Stomach smooth muscle (tissue), 2 donors: Measurements from ENCODE around the gene LRP1.

Experiments used
- H3K27ac ChIP-seq: one replicate; pipeline ENCODE4 v1.7.0; 2013; ENCODE audit warnings: mild to moderate bottlenecking, low read length, inconsistent platforms
- H3K27me3 ChIP-seq, 2 donors: one replicate each; pipeline ENCODE4 v1.7.0; 2013; ENCODE audit warnings: low read length in 2 of 2; ENCODE audit not compliant: insufficient read depth in 2 of 2, control insufficient read depth in 1 of 2
- H3K36me3 ChIP-seq, 2 donors: one replicate each; pipeline ENCODE4 v1.7.0; 2013; ENCODE audit warnings: low read length in 2 of 2; ENCODE audit not compliant: control insufficient read depth in 2 of 2, insufficient read depth in 2 of 2
- H3K4me1 ChIP-seq: one replicate; pipeline ENCODE4 v1.7.0; 2013; ENCODE audit warnings: low read length; ENCODE audit not compliant: control insufficient read depth, insufficient read depth
- H3K4me3 ChIP-seq, 2 donors: one replicate each; pipeline ENCODE4 v1.7.0; 2013; ENCODE audit warnings: low read length in 2 of 2
- H3K9ac ChIP-seq, 2 donors: one replicate each; pipeline ENCODE4 v1.7.0; 2013; ENCODE audit warnings: low read length in 2 of 2, mild to moderate bottlenecking in 1 of 2
- H3K9me3 ChIP-seq, 2 donors: one replicate each; pipeline ENCODE4 v1.7.0; 2013; ENCODE audit warnings: low read length in 2 of 2; ENCODE audit not compliant: control insufficient read depth in 2 of 2
- donor health status: healthy.
- donor health status: Pancreatic carcinoma.

LRP1 gene

GRCh38 chr12:57130941-57131340 is 2.7 kb downstream of the LRP1 start:
- Histone ChIP-seq H3K4me1 (peaks cover 64% of the 10 kb centered on the region), H3K27ac (no peak overlapping the region), H3K4me3 (peak overlapping the region; percentile 42 to 90), H3K9ac (peak overlapping the region; percentile 21 to 57), H3K36me3 (no peaks in the 10 kb centered on the region), H3K9me3 (no peaks in the 10 kb centered on the region), H3K27me3 (no peaks in the 10 kb centered on the region)

- no peaks in the 10 kb centered on the region for H3K9me3 ChIP-seq
- H3K4me3 ChIP-seq, result peak overlapping the region; percentile 9 to 90
- H3K4me1 ChIP-seq, result peaks cover 60% of the 10 kb centered on the region
- H3K36me3 ChIP-seq, result no peaks in the 10 kb centered on the region
- no peaks in the 10 kb centered on the region for H3K27me3 ChIP-seq
- H3K9ac ChIP-seq, result peak overlapping the region; percentile 6 to 29
- peak overlapping the region; percentile 53 for H3K27ac ChIP-seq
These were observed 3.8 kb downstream of the LRP1 start for GRCh38 chr12:57131896-57132744.

GRCh38 chr12:57133013-57133569 is 4.8 kb downstream of the LRP1 start:
- peak overlapping the region; percentile 53 for H3K27ac ChIP-seq
- H3K9ac ChIP-seq, result peak overlapping the region in 1 of 2 donors; percentile 6
- H3K4me1 ChIP-seq, result peaks cover 58% of the 10 kb centered on the region
- H3K36me3 ChIP-seq, result no peaks in the 10 kb centered on the region
- no peaks in the 10 kb centered on the region for H3K27me3 ChIP-seq
- peak overlapping the region in 1 of 2 donors; percentile 52 for H3K4me3 ChIP-seq
- H3K9me3 ChIP-seq, result no peaks in the 10 kb centered on the region

GRCh38 chr12:57133916-57134315 is 5.6 kb downstream of the LRP1 start:
- peaks cover 0 to 5% of the 10 kb centered on the region in 2 donors for H3K36me3 ChIP-seq
- H3K4me1 ChIP-seq, result peaks cover 55% of the 10 kb centered on the region
- H3K27me3 ChIP-seq, result no peaks in the 10 kb centered on the region
- peak overlapping the region; percentile 7 to 15 for H3K4me3 ChIP-seq
- no peak overlapping the region for H3K9ac ChIP-seq
- peak overlapping the region; percentile 37 for H3K27ac ChIP-seq
- no peaks in the 10 kb centered on the region for H3K9me3 ChIP-seq

- no peaks in the 10 kb centered on the region for H3K9me3 ChIP-seq
- peak overlapping the region; percentile 53 for H3K27ac ChIP-seq
- H3K4me3 ChIP-seq, result no peak overlapping the region
- peaks cover 8 to 12% of the 10 kb centered on the region in 2 donors for H3K36me3 ChIP-seq
- H3K9ac ChIP-seq, result peak overlapping the region; percentile 29 to 31
- H3K4me1 ChIP-seq, result peaks cover 52% of the 10 kb centered on the region
- no peaks in the 10 kb centered on the region for H3K27me3 ChIP-seq
These were observed 6.7 kb downstream of the LRP1 start for GRCh38 chr12:57134949-57135348.

- Histone ChIP-seq H3K4me3 (no peak overlapping the region), H3K36me3 (peaks cover 10 to 18% of the 10 kb centered on the region in 2 donors), H3K27ac (peak overlapping the region; percentile 53), H3K9me3 (no peaks in the 10 kb centered on the region), H3K27me3 (no peaks in the 10 kb centered on the region), H3K4me1 (peaks cover 50% of the 10 kb centered on the region), H3K9ac (peak overlapping the region; percentile 29 to 31)
These were observed 7.4 kb downstream of the LRP1 start for GRCh38 chr12:57135527-57136326.

- Histone ChIP-seq H3K4me1 (peaks cover 40% of the 10 kb centered on the region), H3K9ac (no peak overlapping the region), H3K27ac (no peak overlapping the region), H3K4me3 (no peak overlapping the region), H3K36me3 (peaks cover 26 to 41% of the 10 kb centered on the region in 2 donors), H3K27me3 (no peaks in the 10 kb centered on the region), H3K9me3 (no peaks in the 10 kb centered on the region)
These were observed 10.4 kb downstream of the LRP1 start for GRCh38 chr12:57138526-57139272.

GRCh38 chr12:57139796-57140649 is 11.7 kb downstream of the LRP1 start:
- H3K27me3 ChIP-seq, result no peaks in the 10 kb centered on the region
- H3K27ac ChIP-seq, result no peak overlapping the region
- no peaks in the 10 kb centered on the region for H3K9me3 ChIP-seq
- no peak overlapping the region for H3K9ac ChIP-seq
- peaks cover 33% of the 10 kb centered on the region for H3K4me1 ChIP-seq
- no peak overlapping the region for H3K4me3 ChIP-seq
- H3K36me3 ChIP-seq, result peaks cover 36 to 46% of the 10 kb centered on the region in 2 donors

GRCh38 chr12:57141249-57141648 is 13.0 kb downstream of the LRP1 start:
- Histone ChIP-seq H3K36me3 (peaks cover 48 to 58% of the 10 kb centered on the region in 2 donors), H3K27me3 (no peaks in the 10 kb centered on the region), H3K27ac (no peak overlapping the region), H3K9ac (no peak overlapping the region), H3K9me3 (no peaks in the 10 kb centered on the region), H3K4me1 (peaks cover 35% of the 10 kb centered on the region), H3K4me3 (no peak overlapping the region)
